HEK293 (cell line): Measurements from ENCODE around the gene HRAS.
A peak's percentile ranks its signal among the peaks of the same experiment; 100 is the strongest.

Source experiments
- CTCF ChIA-PET: fragments of 350-600 bp; formaldehyde crosslinking; extraction: SDS; loops from one replicate; lab custom pipeline; 2021; ENCODE audit warnings: antibody characterized with exemption; lab: Yijun Ruan, JAX
- POLR2A ChIA-PET: fragments of 300-600 bp; formaldehyde crosslinking; extraction: SDS; loops from one replicate; lab custom pipeline; 2020; ENCODE audit warnings: antibody characterized with exemption, inconsistent platforms; lab: Yijun Ruan, JAX
- H3K27ac ChIP-seq: fragments of 200-500 bp; sonication (Bioruptor generic); 2 replicates; pipeline ENCODE4 v1.5.1; 2014; ENCODE audit warnings: low read depth, low read length, control low read depth, inconsistent platforms; ENCODE audit errors: extremely low read depth
- H3K36me3 ChIP-seq, 2 experiments: fragments of 200-500 bp in 1 of 2; sonication (Bioruptor generic) in 1 of 2; 1 replicate in 1 of 2; 2 replicates in 1 of 2; pipeline ENCODE4 v1.5.1; 2014 to 2017; ENCODE audit warnings: inconsistent platforms in 2 of 2, low read length in 2 of 2; ENCODE audit not compliant: control insufficient read depth in 2 of 2, insufficient read depth in 1 of 2
- H3K4me1 ChIP-seq: fragments of 200-500 bp; sonication (Bioruptor generic); 2 replicates; pipeline ENCODE4 v1.5.1; 2014; ENCODE audit warnings: mild to moderate bottlenecking, low read length, inconsistent platforms; ENCODE audit not compliant: control insufficient read depth, insufficient read depth
- H3K4me3 ChIP-seq: 2 replicates; pipeline ENCODE4 v1.5.1; 2011; ENCODE audit warnings: low read depth, mild to moderate bottlenecking, control low read depth, low read length, moderate library complexity
- H3K9me3 ChIP-seq: fragments of 200-500 bp; sonication (Bioruptor generic); 2 replicates; pipeline ENCODE4 v1.5.1; 2014; ENCODE audit warnings: low read depth, low read length, inconsistent platforms; ENCODE audit not compliant: control insufficient read depth, insufficient read depth
- GLIS2 ChIP-seq: fragments of 450-650 bp; formaldehyde crosslinking; IDR thresholded peaks from 2 replicates; pipeline ENCODE4 v1.5.1; 2016; ENCODE audit warnings: missing biosample characterization, missing genetic modification characterization
- HOXA7 ChIP-seq: sonication (generic); formaldehyde crosslinking; IDR thresholded peaks from 2 replicates; pipeline ENCODE4 v1.8.1; 2022; ENCODE audit warnings: missing genetic modification reagents, borderline replicate concordance
- MEIS1 ChIP-seq: sonication (generic); formaldehyde crosslinking; IDR thresholded peaks from 2 replicates; pipeline ENCODE4 v1.8.1; 2022; ENCODE audit warnings: missing genetic modification reagents, mild to moderate bottlenecking, borderline replicate concordance
- ZIC2 ChIP-seq: fragments of 450-650 bp; formaldehyde crosslinking; IDR thresholded peaks from 2 replicates; pipeline ENCODE4 v1.5.1; 2016; ENCODE audit warnings: missing biosample characterization, missing genetic modification characterization
- ZNF416 ChIP-seq: fragments of 450-650 bp; formaldehyde crosslinking; IDR thresholded peaks from 2 replicates; pipeline ENCODE4 v1.5.1; 2016; ENCODE audit warnings: missing biosample characterization, missing genetic modification characterization
- ZNF555 ChIP-seq: fragments of 450-650 bp; formaldehyde crosslinking; conservative IDR thresholded peaks from 2 replicates; pipeline ENCODE4 v1.5.1; 2017; ENCODE audit warnings: missing biosample characterization, mild to moderate bottlenecking, missing genetic modification characterization, inconsistent platforms
- ZSCAN30 ChIP-seq: fragments of 450-650 bp; IDR thresholded peaks from 2 replicates; pipeline ENCODE4 v1.5.1; 2018; ENCODE audit warnings: missing biosample characterization, mild to moderate bottlenecking, missing genetic modification characterization, moderate library complexity
- TF ChIP-seq, protein P1 (sequence below): fragments of 450-650 bp; formaldehyde crosslinking; IDR thresholded peaks from 2 replicates; pipeline ENCODE4 v1.5.1; 2016; ENCODE audit warnings: missing biosample characterization, missing genetic modification characterization, low read depth
- TF ChIP-seq, protein P2 (sequence below): fragments of 450-650 bp; formaldehyde crosslinking; IDR thresholded peaks from 2 replicates; pipeline ENCODE4 v1.5.1; 2016; ENCODE audit warnings: missing biosample characterization, missing genetic modification characterization
- TF ChIP-seq, protein P3 (sequence below): fragments of 450-650 bp; formaldehyde crosslinking; conservative IDR thresholded peaks from 2 replicates; pipeline ENCODE4 v1.5.1; 2016; ENCODE audit warnings: low read depth, missing biosample characterization, missing genetic modification characterization
- TF ChIP-seq, protein P4 (sequence below): fragments of 450-650 bp; formaldehyde crosslinking; IDR thresholded peaks from 2 replicates; pipeline ENCODE4 v1.5.1; 2017; ENCODE audit warnings: missing biosample characterization, missing genetic modification characterization
- TF ChIP-seq, protein P5 (sequence below): fragments of 450-650 bp; formaldehyde crosslinking; IDR thresholded peaks from 2 replicates; pipeline ENCODE4 v1.5.1; 2017; ENCODE audit warnings: missing biosample characterization, missing genetic modification characterization

Gene HRAS

DNA sequence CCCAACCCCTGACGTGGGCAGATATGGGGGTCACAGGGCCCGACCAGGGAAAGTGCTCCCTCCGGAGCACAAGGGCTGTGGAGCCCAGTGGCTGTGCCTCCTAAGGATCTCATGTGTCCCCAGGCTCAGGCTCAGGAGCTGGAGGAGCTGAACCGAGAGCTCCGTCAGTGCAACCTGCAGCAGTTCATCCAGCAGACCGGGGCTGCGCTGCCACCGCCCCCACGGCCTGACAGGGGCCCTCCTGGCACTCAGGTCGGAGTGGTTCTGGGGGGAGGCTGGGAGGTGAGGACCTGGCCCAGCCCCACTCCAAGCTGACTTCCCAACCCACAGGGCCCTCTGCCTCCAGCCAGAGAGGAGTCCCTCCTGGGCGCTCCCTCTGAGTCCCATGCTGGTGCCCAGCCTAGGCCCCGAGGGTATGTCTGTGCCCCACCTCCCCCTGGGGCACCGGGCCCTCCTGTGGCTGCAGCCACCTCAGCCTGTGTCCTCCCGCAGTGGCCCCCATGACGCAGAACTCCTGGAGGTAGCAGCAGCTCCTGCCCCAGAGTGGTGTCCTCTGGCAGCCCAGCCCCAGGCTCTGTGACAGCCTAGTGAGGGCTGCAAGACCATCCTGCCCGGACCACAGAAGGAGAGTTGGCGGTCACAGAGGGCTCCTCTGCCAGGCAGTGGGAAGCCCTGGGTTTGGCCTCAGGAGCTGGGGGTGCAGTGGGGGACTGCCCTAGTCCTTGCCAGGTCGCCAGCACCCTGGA is 27.9 kb upstream of the HRAS start:
- Histone ChIP-seq H3K27ac (no peak overlapping the region), H3K36me3 (peaks cover 0 to 26% of the 10 kb centered on the region in 2 experiments; a peak in 1 of 3 replicates), H3K4me3 (no peak overlapping the region), H3K9me3 (no peaks in the 10 kb centered on the region), H3K4me1 (no peaks in the 10 kb centered on the region)
- ChIA-PET CTCF (interaction anchor here (1.6 kb wide), 1 partner anchor 49 kb away, joined by 3 read pairs; no protein-coding TSS in a partner anchor), POLR2A (interaction anchor here (0.6 to 4.5 kb wide), 5 partner anchors 8 to 156 kb away, joined by 3 to 28 read pairs (median 3); partner anchors contain the start of gene PHRF1)
- peak; percentile 12; the same call in 1 of the 2 replicates for TF ChIP-seq GLIS2
- no peak for TF ChIP-seq ZNF416 (tag by site-specific recombination)
- no peak for TF ChIP-seq HOXA7 (CRISPR knock-in tag)
- TF ChIP-seq, protein P1, sequence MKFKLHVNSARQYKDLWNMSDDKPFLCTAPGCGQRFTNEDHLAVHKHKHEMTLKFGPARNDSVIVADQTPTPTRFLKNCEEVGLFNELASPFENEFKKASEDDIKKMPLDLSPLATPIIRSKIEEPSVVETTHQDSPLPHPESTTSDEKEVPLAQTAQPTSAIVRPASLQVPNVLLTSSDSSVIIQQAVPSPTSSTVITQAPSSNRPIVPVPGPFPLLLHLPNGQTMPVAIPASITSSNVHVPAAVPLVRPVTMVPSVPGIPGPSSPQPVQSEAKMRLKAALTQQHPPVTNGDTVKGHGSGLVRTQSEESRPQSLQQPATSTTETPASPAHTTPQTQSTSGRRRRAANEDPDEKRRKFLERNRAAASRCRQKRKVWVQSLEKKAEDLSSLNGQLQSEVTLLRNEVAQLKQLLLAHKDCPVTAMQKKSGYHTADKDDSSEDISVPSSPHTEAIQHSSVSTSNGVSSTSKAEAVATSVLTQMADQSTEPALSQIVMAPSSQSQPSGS (tag by site-specific recombination), result no peak
- TF ChIP-seq ZIC2 (tag by site-specific recombination), result peak; percentile 63
- TF ChIP-seq, all 188 proteins: peak for 2

DNA sequence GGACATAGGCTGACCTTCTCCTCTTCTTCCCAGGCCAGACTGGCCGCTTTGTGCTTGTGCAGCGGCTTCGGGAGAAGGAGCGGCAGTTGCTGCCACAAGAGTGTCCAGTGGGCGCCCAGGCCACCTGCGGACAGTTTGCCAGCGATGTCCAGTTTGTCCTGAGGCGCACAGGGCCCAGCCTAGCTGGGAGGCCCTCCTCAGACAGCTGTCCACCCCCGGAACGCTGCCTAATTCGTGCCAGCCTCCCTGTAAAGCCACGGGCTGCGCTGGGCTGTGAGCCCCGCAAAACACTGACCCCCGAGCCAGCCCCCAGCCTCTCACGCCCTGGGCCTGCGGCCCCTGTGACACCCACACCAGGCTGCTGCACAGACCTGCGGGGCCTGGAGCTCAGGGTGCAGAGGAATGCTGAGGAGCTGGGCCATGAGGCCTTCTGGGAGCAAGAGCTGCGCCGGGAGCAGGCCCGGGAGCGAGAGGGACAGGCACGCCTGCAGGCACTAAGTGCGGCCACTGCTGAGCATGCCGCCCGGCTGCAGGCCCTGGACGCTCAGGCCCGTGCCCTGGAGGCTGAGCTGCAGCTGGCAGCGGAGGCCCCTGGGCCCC is 26.8 kb upstream of the HRAS start:
- Histone ChIP-seq H3K4me3 (peak overlapping the region; percentile 77), H3K9me3 (no peaks in the 10 kb centered on the region), H3K36me3 (peaks cover 0 to 26% of the 10 kb centered on the region in 2 experiments; a peak in 1 of 3 replicates), H3K27ac (no peak overlapping the region), H3K4me1 (no peaks in the 10 kb centered on the region)
- CTCF ChIA-PET, result interaction anchor here (0.9 kb wide), 1 partner anchor 161 kb away, joined by 3 read pairs; no protein-coding TSS in a partner anchor
- TF ChIP-seq, protein P2, sequence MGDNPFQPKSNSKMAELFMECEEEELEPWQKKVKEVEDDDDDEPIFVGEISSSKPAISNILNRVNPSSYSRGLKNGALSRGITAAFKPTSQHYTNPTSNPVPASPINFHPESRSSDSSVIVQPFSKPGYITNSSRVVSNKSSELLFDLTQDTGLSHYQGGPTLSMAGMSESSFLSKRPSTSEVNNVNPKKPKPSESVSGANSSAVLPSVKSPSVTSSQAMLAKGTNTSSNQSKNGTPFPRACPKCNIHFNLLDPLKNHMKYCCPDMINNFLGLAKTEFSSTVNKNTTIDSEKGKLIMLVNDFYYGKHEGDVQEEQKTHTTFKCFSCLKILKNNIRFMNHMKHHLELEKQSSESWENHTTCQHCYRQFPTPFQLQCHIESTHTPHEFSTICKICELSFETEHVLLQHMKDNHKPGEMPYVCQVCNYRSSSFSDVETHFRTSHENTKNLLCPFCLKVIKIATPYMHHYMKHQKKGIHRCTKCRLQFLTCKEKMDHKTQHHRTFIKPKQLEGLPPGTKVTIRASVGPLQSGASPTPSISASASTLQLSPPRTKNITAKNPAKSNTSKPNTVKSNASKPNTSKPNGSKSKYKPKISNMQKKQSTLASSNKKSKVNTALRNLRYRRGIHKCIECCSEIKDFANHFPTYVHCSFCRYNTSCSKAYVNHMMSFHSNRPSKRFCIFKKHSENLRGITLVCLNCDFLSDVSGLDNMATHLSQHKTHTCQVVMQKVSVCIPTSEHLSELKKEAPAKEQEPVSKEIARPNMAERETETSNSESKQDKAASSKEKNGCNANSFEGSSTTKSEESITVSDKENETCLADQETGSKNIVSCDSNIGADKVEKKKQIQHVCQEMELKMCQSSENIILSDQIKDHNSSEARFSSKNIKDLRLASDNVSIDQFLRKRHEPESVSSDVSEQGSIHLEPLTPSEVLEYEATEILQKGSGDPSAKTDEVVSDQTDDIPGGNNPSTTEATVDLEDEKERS, result no peak
- no peak for TF ChIP-seq MEIS1 (CRISPR knock-in tag)
- no peak for TF ChIP-seq ZNF555 (tag by site-specific recombination)
- TF ChIP-seq, protein P3, sequence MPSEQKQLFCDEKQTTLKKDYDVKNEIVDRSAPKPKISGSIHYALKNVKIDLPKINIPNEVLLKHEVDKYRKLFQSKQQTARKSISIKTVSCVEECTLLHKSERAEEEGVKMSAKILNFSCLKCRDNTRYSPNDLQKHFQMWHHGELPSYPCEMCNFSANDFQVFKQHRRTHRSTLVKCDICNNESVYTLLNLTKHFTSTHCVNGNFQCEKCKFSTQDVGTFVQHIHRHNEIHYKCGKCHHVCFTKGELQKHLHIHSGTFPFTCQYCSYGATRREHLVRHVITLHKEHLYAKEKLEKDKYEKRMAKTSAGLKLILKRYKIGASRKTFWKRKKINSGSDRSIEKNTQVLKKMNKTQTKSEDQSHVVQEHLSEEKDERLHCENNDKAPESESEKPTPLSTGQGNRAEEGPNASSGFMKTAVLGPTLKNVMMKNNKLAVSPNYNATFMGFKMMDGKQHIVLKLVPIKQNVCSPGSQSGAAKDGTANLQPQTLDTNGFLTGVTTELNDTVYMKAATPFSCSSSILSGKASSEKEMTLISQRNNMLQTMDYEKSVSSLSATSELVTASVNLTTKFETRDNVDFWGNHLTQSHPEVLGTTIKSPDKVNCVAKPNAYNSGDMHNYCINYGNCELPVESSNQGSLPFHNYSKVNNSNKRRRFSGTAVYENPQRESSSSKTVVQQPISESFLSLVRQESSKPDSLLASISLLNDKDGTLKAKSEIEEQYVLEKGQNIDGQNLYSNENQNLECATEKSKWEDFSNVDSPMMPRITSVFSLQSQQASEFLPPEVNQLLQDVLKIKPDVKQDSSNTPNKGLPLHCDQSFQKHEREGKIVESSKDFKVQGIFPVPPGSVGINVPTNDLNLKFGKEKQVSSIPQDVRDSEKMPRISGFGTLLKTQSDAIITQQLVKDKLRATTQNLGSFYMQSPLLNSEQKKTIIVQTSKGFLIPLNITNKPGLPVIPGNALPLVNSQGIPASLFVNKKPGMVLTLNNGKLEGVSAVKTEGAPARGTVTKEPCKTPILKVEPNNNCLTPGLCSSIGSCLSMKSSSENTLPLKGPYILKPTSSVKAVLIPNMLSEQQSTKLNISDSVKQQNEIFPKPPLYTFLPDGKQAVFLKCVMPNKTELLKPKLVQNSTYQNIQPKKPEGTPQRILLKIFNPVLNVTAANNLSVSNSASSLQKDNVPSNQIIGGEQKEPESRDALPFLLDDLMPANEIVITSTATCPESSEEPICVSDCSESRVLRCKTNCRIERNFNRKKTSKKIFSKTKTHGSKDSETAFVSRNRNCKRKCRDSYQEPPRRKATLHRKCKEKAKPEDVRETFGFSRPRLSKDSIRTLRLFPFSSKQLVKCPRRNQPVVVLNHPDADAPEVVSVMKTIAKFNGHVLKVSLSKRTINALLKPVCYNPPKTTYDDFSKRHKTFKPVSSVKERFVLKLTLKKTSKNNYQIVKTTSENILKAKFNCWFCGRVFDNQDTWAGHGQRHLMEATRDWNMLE (tag by site-specific recombination), result no peak
- TF ChIP-seq, protein P4, sequence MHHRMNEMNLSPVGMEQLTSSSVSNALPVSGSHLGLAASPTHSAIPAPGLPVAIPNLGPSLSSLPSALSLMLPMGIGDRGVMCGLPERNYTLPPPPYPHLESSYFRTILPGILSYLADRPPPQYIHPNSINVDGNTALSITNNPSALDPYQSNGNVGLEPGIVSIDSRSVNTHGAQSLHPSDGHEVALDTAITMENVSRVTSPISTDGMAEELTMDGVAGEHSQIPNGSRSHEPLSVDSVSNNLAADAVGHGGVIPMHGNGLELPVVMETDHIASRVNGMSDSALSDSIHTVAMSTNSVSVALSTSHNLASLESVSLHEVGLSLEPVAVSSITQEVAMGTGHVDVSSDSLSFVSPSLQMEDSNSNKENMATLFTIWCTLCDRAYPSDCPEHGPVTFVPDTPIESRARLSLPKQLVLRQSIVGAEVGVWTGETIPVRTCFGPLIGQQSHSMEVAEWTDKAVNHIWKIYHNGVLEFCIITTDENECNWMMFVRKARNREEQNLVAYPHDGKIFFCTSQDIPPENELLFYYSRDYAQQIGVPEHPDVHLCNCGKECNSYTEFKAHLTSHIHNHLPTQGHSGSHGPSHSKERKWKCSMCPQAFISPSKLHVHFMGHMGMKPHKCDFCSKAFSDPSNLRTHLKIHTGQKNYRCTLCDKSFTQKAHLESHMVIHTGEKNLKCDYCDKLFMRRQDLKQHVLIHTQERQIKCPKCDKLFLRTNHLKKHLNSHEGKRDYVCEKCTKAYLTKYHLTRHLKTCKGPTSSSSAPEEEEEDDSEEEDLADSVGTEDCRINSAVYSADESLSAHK (tag by site-specific recombination), result no peak
- TF ChIP-seq ZSCAN30 (tag by site-specific recombination), result no peak
- TF ChIP-seq, protein P5, sequence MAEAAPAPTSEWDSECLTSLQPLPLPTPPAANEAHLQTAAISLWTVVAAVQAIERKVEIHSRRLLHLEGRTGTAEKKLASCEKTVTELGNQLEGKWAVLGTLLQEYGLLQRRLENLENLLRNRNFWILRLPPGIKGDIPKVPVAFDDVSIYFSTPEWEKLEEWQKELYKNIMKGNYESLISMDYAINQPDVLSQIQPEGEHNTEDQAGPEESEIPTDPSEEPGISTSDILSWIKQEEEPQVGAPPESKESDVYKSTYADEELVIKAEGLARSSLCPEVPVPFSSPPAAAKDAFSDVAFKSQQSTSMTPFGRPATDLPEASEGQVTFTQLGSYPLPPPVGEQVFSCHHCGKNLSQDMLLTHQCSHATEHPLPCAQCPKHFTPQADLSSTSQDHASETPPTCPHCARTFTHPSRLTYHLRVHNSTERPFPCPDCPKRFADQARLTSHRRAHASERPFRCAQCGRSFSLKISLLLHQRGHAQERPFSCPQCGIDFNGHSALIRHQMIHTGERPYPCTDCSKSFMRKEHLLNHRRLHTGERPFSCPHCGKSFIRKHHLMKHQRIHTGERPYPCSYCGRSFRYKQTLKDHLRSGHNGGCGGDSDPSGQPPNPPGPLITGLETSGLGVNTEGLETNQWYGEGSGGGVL (tag by site-specific recombination), result no peak
- POLR2A ChIA-PET, result interaction anchor here (0.6 to 1.6 kb wide), 4 partner anchors 9 to 23 kb away, joined by 3 to 13 read pairs (median 4); partner anchors contain the start of gene PHRF1
